Activated CD8-positive, alpha-beta memory T cell treated with anti-CD3 and anti-CD28 coated beads for 4 hours (primary cell): ENCODE data around the gene PDZRN4.
"Not testable (repeated sequence)": the region's sequence is repeated elsewhere in the genome, so short reads cannot be mapped to it uniquely, and the experiment has no call there.

Experiments used
- DNase-seq, 2 donors: peaks; one replicate each; pipeline ENCODE4 v3.0.0-alpha.2; 2020; ENCODE audit warnings: low read depth in 2 of 2

The PDZRN4 gene

DNA sequence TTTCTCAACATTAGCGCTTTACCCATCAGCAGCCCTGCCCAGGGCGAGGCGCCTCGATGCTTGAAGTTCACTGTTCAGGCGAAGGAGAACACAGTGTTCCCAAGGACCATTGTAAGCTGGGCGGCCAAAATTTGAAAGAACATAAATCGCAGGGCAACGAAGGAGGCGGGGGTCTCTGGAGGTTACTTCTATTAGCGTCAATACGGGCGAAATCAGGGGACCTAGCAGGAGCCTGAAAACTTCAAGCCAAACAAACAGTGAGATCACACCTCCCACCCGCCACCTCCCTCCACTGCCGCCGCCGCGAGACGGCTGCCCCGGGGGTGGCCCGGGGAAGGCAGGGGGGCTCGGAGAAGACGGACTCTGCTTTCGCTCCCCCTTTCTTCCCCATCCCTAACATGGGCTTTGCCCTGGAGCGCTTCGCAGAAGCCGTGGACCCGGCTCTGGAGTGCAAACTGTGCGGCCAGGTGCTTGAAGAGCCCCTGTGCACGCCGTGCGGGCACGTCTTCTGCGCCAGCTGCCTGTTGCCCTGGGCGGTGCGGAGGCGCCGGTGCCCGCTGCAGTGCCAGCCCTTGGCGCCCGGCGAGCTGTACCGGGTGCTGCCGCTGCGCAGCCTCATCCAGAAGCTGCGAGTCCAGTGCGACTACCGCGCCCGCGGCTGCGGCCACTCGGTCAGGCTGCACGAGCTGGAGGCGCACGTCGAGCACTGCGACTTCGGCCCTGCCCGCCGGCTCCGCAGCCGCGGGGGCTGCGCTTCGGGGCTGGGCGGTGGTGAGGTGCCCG is at the start of gene PDZRN4:
TSS of gene PDZRN4 (plus strand) at position 263 of the 783 bp plus-strand sequence.
- DNase-seq: no peak

DNA sequence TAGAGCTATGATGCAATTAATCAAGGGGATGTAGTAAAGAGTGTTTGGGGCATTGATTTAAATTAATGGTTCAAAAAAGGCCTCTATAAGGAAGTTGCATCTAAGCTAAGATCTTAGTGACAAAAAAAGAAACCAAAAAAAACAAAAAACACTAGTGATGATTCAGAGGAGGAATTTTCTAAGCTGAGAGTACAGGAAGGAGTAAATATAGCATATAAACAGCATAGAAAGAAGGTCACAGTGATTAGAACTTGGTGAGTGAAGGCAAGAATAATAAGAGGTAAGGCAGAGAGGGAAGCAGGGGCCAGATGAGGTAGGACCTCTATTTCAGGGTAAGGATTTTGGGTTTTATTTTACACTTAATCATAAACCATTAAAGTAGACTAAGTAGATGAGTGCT is 48.0 kb upstream of the PDZRN4 start:
- DNase-seq: no peak

DNA sequence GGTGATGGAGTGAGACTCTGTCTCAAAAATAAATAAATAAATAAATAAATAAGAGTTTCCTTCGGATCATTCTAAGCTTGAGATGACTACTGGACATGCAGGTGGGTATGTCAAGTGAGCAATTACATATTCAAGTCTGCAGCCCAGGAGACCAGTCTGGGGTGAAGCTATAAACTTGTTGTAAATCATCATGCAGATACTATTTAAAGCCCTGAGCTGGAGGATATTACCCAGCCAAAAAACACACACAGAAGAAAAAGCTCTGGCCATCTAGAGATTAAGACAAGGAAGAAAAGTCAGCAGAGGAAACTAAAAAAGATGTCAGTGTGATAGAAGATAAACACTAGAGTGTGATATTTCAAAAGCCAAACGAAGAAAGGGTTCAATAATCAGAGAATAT is 47.0 kb upstream of the PDZRN4 start:
- no peak for DNase-seq

DNA sequence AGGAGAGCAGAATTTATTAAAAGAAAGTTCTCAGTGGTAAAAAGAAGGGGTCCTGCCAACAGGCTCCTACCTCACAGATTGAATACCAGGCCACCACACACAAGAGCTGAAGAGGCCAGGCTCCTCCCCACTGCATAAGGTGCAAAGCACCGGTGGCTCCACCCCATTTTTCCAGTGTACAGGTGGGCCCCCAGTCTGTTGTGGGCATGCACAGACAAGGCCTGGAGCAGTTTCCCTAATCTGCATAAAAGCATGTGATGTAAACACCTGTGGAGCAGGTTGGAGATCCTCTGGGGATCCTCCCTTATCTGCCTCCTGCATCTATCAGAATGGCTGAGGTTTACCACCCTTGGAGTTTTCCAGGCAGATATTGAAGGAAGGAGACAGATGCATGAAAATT is 45.7 kb upstream of the PDZRN4 start:
- no peak for DNase-seq

DNA sequence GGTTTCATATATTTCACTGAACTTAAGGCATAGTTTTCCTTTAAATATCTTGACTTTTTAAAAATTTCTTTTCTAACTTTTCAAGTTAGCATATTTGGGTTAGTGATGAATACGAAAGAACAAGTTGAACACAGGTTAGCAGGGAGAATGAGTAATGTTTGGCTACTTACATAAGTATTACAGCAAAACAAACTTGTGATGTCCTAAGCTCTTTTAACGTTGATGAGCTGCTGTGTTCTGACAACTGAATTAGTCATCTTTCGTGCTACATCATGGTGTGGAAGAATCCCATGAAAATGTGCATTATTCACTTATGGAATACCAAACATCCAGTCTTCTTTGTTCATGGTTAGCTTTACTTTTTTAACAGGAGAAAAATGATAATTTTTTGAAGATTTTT is 36.3 kb upstream of the PDZRN4 start:
- no peak for DNase-seq

DNA sequence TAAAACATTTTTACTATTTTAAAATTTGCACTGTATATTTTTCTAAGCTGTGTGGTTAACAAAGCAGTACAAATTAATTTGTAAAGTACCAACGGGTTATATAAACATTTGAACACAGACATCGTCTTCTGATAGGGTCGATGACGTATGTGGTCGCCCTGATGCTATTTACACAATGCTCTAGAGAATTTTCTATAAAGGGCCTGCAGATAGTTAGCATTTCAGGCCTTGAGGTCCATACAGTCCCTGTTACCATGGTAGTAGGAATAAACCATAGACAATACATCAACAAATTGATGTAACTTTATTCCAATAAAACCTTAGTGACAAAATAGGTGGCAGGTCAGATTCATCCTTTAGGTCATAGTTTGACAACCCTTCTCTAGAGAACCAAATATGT is 25.7 kb upstream of the PDZRN4 start:
- DNase-seq: no peak

DNA sequence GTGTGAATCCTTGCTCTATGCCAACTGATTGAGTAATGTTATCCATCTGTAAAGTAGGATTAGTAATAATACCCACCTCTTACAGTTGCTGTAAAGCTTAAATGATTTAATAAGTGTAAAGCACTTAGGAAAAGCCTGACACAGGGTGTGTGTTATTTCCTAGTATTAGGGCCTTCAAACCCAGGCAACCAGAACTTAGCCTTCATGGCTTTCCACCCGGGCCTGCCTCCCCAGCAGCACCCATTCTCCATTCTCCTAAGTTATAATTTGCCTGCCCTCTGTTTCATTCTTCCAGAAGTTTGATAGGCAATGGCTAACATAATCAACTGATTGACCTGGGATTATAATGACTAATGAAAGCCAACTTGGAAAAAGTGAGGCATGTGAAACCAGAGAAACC is 20.4 kb upstream of the PDZRN4 start:
- no peak for DNase-seq

DNA sequence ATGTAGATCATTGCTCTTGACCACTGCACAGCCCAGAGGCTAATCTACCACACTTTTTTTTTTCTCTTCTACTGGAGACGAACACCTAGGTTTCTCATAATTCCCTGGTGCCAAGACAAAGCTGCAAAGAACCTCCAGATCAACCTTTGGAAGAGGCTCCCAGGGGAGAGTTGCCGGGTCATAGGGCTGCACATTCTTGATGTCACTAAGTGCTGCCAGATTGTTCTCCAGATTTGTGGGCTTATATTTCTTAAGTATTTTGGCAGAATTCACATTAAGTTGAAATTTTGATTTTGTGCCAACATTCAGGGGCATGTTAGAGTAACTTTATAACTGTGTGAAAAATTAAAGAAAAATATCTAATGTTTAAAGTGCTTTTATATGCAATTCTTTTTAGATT is 13.5 kb upstream of the PDZRN4 start:
- no peak for DNase-seq

DNA sequence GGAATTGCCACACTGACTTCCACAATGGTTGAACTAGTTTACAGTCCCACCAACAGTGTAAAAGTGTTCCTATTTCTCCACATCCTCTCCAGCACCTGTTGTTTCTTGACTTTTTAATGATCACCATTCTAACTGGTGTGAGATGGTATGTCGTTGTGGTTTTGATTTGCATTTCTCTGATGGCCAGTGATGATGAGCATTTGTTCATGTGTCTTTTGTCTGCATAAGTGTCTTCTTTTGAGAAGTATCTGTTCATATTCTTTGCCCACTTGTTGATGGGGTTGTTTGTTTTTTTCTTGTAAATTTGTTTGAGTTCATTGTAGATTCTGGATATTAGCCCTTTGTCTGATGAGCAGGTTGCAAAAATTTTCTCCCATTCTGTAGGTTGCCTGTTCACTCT is 8.6 kb upstream of the PDZRN4 start:
- DNase-seq: not testable (repeated sequence)

DNA sequence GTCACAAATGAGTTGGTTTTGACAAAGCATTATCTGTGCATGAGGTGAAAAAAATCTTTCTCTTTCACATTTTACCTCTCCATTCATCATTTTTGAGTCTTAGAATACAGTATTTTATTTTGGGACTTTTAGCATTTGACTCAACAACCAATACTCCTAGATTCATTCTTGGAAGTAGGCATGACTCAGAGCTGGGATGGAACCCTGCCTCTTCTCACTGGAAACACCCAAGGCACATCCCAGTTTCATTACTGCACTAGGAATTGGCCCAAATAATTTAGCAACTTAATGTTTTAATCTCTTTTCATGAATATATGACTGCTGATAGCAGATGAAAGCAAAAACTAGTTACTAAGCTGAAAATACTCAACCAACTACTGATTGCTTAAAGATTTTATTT is 3.3 kb upstream of the PDZRN4 start:
- DNase-seq: no peak

DNA sequence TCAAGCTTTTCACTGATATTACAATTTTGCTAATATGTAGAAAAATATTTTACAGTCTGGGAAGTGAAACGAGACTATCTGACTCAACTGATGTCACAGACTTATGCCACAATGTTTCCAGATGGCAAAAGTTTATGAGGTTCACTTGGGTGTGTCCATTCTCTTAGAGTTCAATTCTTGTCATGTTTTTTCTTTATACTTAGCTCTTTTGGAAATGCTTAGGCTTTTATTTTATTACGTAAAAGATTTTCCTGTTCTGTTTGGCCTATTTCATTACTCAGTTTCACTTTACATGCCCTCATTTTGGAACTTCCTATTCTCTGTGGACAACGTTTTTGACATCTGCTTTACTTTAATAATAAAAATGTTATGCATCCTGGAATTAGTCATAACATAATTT is 2.1 kb upstream of the PDZRN4 start:
- no peak for DNase-seq

DNA sequence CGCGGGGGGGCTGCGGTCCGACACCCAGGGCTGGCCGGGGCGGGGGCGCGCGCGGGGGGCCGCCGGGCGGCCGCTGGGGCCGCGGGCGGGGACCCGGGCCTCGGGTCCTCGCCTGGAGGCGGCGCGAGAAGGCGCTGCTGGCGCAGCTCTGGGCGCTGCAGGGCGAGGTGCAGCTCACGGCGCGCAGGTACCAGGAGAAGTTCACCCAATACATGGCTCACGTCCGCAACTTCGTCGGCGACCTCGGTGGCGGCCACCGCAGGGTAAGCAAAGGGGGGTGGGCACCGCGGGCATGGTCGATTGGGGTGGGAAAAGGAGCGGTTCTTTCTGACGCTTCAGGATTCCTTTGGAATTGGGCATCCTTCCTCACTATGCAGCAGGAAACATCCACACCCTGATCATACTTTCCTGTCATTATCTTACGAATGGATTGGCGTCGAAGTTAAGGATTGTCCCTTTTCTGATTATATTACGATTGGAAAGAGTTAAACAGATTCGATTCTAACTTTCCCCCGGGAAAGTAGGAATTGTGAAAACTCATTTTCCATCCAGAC is 798 bp downstream of the PDZRN4 start:
- DNase-seq: no peak

DNA sequence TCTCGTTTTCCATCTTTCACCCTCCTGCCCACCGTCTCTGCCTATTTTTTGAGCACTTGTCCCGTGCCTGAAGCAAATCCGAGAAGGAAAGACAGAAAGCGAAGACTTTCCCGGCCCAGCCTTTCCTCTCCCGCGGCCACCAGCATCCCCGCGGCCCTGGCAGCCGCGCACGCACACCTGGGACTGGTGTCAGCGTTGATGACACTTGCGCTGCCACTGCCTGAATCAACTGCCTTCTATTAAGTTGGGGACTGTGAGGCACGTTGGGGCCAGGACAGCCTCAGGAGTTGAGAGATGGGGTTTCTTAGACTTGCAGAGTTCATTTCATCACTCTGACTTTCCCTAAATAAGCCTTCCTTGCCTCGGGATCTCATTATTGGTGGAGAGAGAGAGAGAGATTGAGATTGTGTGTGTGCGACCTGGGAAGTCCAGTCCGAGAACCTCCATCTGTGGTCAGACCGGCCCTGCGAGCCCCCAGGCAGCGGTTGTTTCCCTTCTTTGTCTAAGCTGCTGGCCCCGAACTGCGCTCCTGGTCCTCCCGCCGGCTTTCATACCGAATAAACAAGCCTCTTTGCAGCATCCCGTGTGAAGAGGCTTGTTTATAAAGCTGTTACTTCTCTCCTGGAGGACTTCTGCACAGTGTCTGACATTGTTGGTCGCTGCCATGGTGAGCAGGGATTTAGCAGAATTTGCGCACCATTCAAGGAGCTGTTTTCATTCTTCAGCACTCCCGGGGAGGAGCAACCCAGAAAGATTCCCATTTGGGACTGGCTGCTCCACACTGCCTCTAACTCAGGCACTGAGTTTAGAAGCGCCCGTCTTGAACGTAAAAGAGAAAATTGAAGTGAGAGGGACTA is 1.5 kb downstream of the PDZRN4 start:
- DNase-seq: no peak

DNA sequence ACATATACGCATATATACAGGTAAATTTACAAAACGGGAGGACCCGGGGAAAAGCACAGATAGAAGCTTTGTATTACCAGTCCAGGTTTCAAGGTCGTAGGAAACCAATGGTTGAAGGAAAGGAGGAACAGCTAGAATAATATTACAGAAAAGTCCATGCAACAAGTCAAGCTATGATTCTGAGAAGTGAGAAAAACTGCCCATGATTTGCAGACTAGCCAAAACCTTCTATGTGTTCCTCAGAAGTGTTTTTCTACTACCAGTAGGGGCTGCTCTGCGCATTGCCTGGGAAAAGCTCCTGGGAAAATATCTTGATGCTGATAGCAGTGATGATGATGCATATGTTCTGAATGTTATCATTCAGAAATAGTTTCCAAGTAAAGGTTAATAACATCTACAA is 2.2 kb downstream of the PDZRN4 start:
- no peak for DNase-seq

DNA sequence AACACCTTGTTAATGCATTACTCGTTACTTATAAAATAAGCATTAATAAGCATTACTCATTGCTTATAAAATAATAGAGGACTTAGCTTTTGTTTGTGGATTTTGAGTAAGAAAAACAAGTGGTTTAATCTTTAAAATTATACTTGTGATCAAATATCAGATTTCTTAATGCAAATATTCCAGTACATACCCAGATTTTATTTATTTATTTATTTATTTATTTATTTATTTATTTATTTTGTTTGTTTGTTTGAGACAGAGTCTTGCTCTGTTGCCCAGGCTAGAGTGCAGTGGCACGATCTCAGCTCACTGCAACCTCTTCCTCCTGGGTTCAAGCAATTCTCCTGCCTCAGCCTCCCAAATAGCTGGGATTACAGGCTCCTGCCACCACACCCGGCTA is 3.4 kb downstream of the PDZRN4 start:
- DNase-seq: not testable (repeated sequence)

DNA sequence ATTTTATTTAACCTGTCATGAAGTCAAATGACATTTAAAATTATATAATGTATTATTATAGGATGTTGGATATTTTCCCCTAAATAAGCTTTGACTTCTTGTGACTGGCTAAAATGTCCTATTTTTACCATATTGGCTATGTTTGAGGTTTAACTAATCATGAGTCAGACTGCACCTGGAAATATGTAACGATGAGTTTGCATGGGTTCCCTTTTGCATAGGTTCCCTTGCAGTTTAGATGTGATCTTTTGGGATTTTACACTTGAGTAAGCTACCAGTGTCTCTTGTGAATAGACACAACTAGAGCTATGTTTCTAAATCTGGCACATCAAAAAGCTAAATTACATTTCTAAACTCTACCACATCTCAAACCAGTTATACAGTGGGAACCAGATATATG is 5.2 kb downstream of the PDZRN4 start:
- no peak for DNase-seq

DNA sequence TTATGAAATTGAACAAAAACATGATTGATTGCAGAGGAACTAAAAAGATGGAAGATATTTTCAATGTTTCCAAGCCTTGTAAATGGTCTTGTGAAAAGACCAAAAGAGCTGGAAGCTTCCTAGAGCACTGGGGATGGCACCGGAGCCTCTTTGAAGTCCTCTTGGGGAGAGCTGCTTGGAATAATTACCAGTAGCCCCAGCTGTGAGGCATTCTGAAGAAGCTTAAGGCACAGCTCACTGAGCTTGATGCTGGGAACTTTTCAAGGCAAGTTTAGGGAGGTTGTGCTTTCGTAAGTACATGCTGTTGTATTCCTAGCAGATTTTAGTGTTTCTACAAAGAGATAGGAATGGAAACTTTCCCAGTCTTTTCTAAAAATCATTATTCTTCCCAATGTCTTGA is 13.9 kb downstream of the PDZRN4 start:
- no peak for DNase-seq

DNA sequence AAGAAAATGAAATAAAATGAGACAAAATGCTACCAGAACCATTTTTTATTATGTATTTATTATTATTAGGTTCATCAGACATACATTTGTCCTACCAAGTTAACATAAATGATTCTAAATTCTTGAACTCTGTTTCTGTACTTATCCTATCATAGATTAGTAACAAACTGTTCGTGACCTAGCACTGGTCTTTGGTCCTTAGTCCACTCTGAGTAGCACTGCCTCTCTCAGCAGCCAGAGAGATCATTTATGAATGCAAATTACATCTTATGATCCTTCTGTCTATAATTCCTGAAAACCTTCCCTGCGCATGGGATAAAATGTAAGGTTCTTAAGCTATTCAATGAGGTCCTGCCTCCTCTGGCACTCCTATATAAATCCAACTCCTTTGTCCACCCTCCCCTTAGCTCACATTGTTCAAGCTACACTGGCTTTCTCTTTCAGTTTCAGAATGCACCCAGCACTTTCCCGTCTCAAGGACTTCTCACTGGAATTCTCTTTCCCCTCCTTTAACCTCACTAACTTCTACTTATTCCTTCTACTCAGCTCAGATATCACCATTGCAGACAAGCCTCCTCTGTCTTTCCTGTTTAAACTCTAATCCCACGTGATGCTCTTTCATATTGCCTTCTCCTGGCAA is 17.1 kb downstream of the PDZRN4 start:
- DNase-seq: no peak

DNA sequence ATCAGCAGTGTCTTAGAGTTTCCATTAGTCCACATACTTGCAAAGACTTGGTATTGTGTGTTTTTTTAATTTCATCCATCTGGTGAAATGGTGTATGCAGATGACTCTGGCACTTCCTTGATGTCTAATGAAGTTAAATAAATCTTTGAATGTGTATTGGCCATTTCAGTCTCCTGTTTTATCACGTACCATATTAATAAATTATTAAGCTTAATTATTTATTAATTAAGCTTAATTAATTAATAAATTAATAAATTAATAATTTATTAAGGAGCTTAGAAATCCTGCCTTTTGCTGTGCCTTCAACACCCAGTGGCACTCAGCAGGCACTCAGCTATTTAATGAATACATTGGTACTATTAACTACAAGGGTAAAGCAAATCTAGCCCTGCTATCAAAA is 18.2 kb downstream of the PDZRN4 start:
- no peak for DNase-seq

DNA sequence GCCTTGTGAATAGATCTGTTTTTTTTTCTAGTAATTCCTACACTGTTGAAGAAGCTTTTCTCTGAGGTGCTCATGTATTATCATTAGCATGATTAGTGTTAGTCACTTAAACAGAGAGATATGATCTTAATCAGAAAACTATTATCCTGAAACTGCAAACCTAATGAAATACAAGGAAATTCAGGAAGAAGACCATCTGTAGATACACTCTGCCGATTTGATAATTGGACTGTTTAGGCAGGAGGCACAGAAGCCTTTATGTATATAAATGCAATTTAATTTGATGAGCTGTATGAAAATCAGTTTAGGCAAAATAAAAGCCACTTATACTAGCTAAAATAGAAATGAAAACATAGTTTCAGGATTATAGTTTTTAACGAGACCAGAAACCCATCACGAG is 23.3 kb downstream of the PDZRN4 start:
- DNase-seq: no peak

DNA sequence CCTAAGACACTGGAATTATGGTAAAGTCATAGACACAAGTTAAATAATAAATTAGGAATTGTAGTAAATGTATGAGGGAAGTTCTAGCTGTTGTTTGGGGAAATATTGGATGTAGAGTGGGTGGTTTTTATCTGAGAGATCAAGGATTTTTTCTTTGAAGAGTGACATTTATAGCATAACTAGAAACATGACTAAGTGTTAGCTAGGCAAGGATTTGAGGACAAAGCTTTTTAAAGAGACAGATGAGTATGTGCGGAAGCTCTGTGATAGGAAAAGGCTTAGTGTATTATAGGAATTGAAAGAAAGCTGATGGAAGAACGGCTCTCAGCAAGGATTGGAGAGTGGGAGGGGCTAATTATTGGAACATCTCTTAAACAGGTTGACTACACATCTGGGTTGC is 24.5 kb downstream of the PDZRN4 start:
- DNase-seq: no peak

DNA sequence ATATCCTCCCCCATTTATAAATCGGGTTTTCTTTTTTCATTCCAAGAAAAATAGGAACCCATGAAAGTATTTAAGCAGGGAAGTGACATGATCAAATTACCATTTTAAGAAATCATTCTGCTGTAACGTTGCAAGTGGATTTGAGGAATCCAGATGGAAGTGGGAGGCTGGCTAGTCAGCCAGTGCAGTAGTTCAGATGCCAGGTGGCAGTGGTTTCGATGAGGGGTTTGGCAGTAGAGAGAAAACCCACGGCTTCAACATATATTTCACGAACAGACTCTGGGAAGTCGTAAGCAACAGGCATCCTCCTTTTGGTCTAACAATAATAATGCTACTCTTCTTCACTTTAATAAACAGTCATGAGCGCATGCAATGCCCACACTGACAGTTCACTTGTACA is 25.0 kb downstream of the PDZRN4 start:
- no peak for DNase-seq
